HepG2 (cell line): ENCODE data around the gene NEURL1. TPM values are rescaled to one million over a fixed set of nuclear protein-coding genes. Genes with fewer than 3 reads are reported as not detected.

Experiments
- ATAC-seq: fragments of 200-7000 bp; cut with Tn5 transposase; 3 replicates; pipeline ENCODE4 v1.9.1; 2020; ENCODE audit warnings: mild to moderate bottlenecking, moderate library complexity
- BruUV-seq: library from RNA; stranded (reverse); fragments of 400-500 nt; replicated peaks from 2 replicates; lab custom pipeline; 2021; lab: Mats Ljungman, UMichigan
- CTCF ChIA-PET: fragments of 300-600 bp; formaldehyde crosslinking; extraction: SDS; loops from one replicate; lab custom pipeline; 2021; ENCODE audit warnings: low total read pairs, inconsistent platforms, low intra/inter-chr PET ratio; lab: Yijun Ruan, JAX
- POLR2A ChIA-PET: fragments of 350-600 bp; sonication (Branson Sonifier 250); formaldehyde crosslinking; loops from one replicate; lab custom pipeline; 2020; ENCODE audit warnings: antibody characterized with exemption, inconsistent platforms; lab: Yijun Ruan, JAX
- DNase-seq: peaks from one replicate; pipeline ENCODE4 v3.0.0-alpha.2; 2015; ENCODE audit warnings: low spot score
- FAIRE-seq: peaks from 3 replicates; lab custom pipeline; 2011; peaks lifted over from hg19 to GRCh38; lab: Jason Lieb, UNC
- H2AFZ ChIP-seq: one replicate; pipeline ENCODE4 v1.6.1; 2011; ENCODE audit warnings: low read length, inconsistent platforms
- H3K27ac ChIP-seq: fragments of 300-600 bp; 3 replicates; pipeline ENCODE4 v1.8.0; 2011; ENCODE audit warnings: mixed run types, mild to moderate bottlenecking, mixed read lengths, low read length, inconsistent platforms; ENCODE audit not compliant: insufficient read depth; ENCODE audit errors: extremely low read length
- H3K27me3 ChIP-seq, 2 experiments: fragments of 200-600 bp in 1 of 2; 2 replicates in 1 of 2; 3 replicates in 1 of 2; pipeline versions ENCODE4 v1.6.0 to v1.8.0; 2011; ENCODE audit warnings: low read length in 2 of 2, mild to moderate bottlenecking in 2 of 2, moderate library complexity in 2 of 2, inconsistent platforms in 1 of 2; ENCODE audit not compliant: insufficient read depth in 2 of 2, control insufficient read depth in 1 of 2
- H3K36me3 ChIP-seq, 2 experiments: fragments of 200-600 bp in 1 of 2; replicated peaks in 1 of 2; 2 replicates in 1 of 2; 3 replicates in 1 of 2; pipeline versions ENCODE4 v1.5.1 to v1.8.0; 2011; ENCODE audit warnings: low read length in 2 of 2, inconsistent platforms in 1 of 2; ENCODE audit not compliant: insufficient read depth in 2 of 2, control insufficient read depth in 1 of 2
- H3K4me1 ChIP-seq: 2 replicates; pipeline ENCODE4 v1.5.1; 2012; ENCODE audit warnings: low read length, inconsistent platforms; ENCODE audit not compliant: insufficient read depth
- H3K4me2 ChIP-seq: 2 replicates; pipeline ENCODE4 v1.6.0; 2011; ENCODE audit warnings: low read depth, low read length, inconsistent platforms
- H3K4me3 ChIP-seq, 3 experiments: fragments of 200-600 bp in 1 of 3; sonication (generic), shearing (Covaris generic) in 1 of 3; replicated peaks in 1 of 3; 2 replicates each; pipeline ENCODE4 v1.5.1; 2011 to 2016; ENCODE audit warnings: low read length in 3 of 3, inconsistent platforms in 2 of 3, low read depth in 2 of 3, mild to moderate bottlenecking in 2 of 3, control low read depth in 1 of 3, mixed read lengths in 1 of 3; ENCODE audit not compliant: insufficient read depth in 1 of 3
- H3K79me2 ChIP-seq: one replicate; pipeline ENCODE4 v1.6.1; 2011; ENCODE audit warnings: low read length, inconsistent platforms; ENCODE audit not compliant: insufficient read depth
- H3K9ac ChIP-seq: 2 replicates; pipeline ENCODE4 v1.6.0; 2011; ENCODE audit warnings: mild to moderate bottlenecking, low read depth, low read length, inconsistent platforms; ENCODE audit not compliant: insufficient read depth
- H3K9me3 ChIP-seq: 2 replicates; pipeline ENCODE4 v1.5.1; 2012; ENCODE audit warnings: mild to moderate bottlenecking, low read length
- H4K20me1 ChIP-seq: 2 replicates; pipeline ENCODE4 v1.6.0; 2011; ENCODE audit warnings: inconsistent platforms, mild to moderate bottlenecking, low read length, moderate library complexity; ENCODE audit not compliant: insufficient read depth
- ARNT2 ChIP-seq: sonication (generic); formaldehyde crosslinking; IDR thresholded peaks from 2 replicates; pipeline ENCODE4 v1.8.0; 2022; ENCODE audit warnings: mild to moderate bottlenecking, low read depth, missing genetic modification reagents, moderate library complexity
- CCDC6 ChIP-seq: sonication (generic); formaldehyde crosslinking; IDR thresholded peaks from 2 replicates; pipeline ENCODE4 v1.8.1; 2022; ENCODE audit warnings: mild to moderate bottlenecking, missing genetic modification reagents, moderate library complexity
- FOSL2 ChIP-seq: sonication (generic); formaldehyde crosslinking; IDR thresholded peaks from 2 replicates; pipeline ENCODE4 v1.4.0; 2020; ENCODE audit warnings: missing genetic modification reagents
- MYNN ChIP-seq: sonication (generic); formaldehyde crosslinking; IDR thresholded peaks from 2 replicates; pipeline ENCODE4 v1.4.0; 2020; ENCODE audit warnings: mild to moderate bottlenecking, low read depth, missing genetic modification reagents
- SPEN ChIP-seq: sonication (generic); formaldehyde crosslinking; IDR thresholded peaks from 2 replicates; pipeline ENCODE4 v1.5.1; 2020; ENCODE audit warnings: low read depth, mild to moderate bottlenecking, missing genetic modification reagents
- TOE1 ChIP-seq: sonication (generic); formaldehyde crosslinking; IDR thresholded peaks from 2 replicates; pipeline ENCODE4 v1.4.0; 2020; ENCODE audit warnings: mild to moderate bottlenecking, missing genetic modification reagents
- ZNF10 ChIP-seq: sonication (generic); formaldehyde crosslinking; IDR thresholded peaks from 2 replicates; pipeline ENCODE4 v1.4.0; 2020; ENCODE audit warnings: mild to moderate bottlenecking, low read depth, missing genetic modification reagents, borderline replicate concordance
- ZNF572 ChIP-seq: sonication (generic); formaldehyde crosslinking; IDR thresholded peaks from 2 replicates; pipeline ENCODE4 v1.5.1; 2020; ENCODE audit warnings: mild to moderate bottlenecking, missing genetic modification reagents
- ZNF674 ChIP-seq: sonication (generic); formaldehyde crosslinking; IDR thresholded peaks from 2 replicates; pipeline ENCODE4 v1.5.0; 2020; ENCODE audit warnings: low read depth, mild to moderate bottlenecking, missing genetic modification reagents
- WGBS: methylation state at CpG from one replicate; pipeline ENCODE4 v1.1.6; 2017; ENCODE audit warnings: low lambda C conversion rate; 5-methylcytosine and 5-hydroxymethylcytosine counted together
- in situ Hi-C: cut with HindIII; loops from 2 replicates; pipeline ENCODE4 v1.10.0; 2017; ENCODE audit warnings: low pct_unique_long_range_greater_than_20kb; ENCODE audit not compliant: extremely low pct_ligation_motif_present
- intact Hi-C: fragments of 100-400 bp; cut with micrococcal nuclease; formaldehyde crosslinking; loops from one replicate; pipeline ENCODE4 v1.10.0; 2022; ENCODE audit not compliant: unreplicated experiment
- polyA plus RNA-seq, 8 experiments: library from polyadenylated mRNA; depleted of rRNA in 3 of 8; stranded (reverse) in 7 of 8; unstranded in 1 of 8; fragments of >200 nt; fragmentation: Illumina TruSeq in 4 of 8; extraction: Trizol in 4 of 8; gene quantifications; 2 replicates each; pipeline versions ENCODE4 v1.2.1 to v1.2.3, GENCODE V29; 2011 to 2016; ENCODE audit warnings: low read depth in 4 of 8, missing spikeins in 1 of 8, mixed read lengths in 1 of 8; ENCODE audit not compliant: insufficient read depth in 1 of 8
- total RNA-seq, 5 experiments: library from RNA; depleted of rRNA; stranded (reverse); fragments of >200 nt; fragmentation: Illumina TruSeq; extraction: Trizol; gene quantifications; 2 replicates each; pipeline ENCODE4 v1.2.3, GENCODE V29; 2016; ENCODE audit warnings: low read depth in 1 of 5
- TF ChIP-seq, protein P1 (sequence below): sonication (generic); formaldehyde crosslinking; IDR thresholded peaks from 2 replicates; pipeline ENCODE4 v1.8.0; 2023; ENCODE audit warnings: mild to moderate bottlenecking, missing genetic modification reagents

Gene NEURL1
- total and polyA plus RNA-seq, 2 of the 13 experiments (the other 11 are each of a cell fraction or from before 2014, with no cell fraction given): not detected

DNA sequence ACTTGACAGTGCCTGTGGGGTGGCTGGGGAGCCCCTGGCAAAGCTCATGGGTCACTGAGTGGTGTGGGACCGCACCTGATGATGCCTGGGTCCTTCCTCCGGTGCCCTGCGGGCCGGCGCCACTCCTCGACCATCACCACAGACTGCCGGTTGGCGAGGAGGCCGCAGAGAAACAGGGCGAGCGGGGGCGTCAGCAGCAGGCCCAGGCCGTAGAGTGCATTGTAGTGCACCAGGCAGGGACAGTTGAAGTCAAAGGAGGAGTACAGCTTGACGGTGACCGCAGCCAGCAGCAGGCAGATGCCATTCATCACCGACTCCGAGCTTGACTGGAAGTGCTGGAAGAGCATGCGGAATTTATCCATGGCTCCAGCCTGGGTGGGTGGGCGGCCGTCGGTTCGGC, 14.8 kb upstream of the NEURL1 start (continued):
- TF ChIP-seq ZNF674 (CRISPR knock-in tag) (no peak), ZNF572 (CRISPR knock-in tag) (no peak)

DNA sequence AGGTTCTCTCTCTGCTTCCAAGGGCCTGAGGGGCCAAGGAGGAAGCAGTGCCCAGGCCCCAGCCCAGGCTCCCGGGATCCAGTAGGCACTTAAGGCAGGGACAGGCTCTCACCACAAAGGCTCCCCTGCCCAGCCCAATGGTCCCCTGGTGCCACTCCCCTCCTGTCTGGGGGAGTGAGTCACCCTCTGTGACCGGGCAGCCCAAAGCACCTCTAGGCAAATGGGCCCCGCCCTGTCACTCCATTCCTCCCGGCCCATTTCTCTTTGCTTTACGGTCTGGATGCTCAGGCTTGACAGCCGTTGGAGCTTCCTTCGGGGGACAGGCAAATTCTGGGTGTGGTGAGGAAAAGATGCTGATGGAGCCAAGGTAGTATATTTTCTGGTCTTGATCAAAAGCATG, 14.4 kb upstream of the NEURL1 start, which contains the start of gene CALHM3:
TSS of gene CALHM3 (minus strand) at position 106 of the 400 bp plus-strand sequence. CDS start 208 bp downstream, outside the sequence.
- H3K4me2 ChIP-seq: no peak within 1 kb of the TSS
- no peak within 1 kb of the TSS for H2AFZ ChIP-seq
- no peak within 1 kb of the TSS for H3K4me3 ChIP-seq
- CTCF ChIA-PET: no interaction called here
- intact Hi-C loops: no loop called here
- H3K9me3 ChIP-seq: no peaks in the 10 kb centered on the region
- peaks cover 23% of the 10 kb centered on the region for H3K4me1 ChIP-seq
- H3K27ac ChIP-seq: no peak within 1 kb of the TSS
- no peaks in the 10 kb centered on the region for H3K79me2 ChIP-seq
- no peak for DNase-seq
- TF ChIP-seq MYNN (CRISPR knock-in tag): no peak
- TF ChIP-seq TOE1 (CRISPR knock-in tag): no peak
- TF ChIP-seq ZNF10 (CRISPR knock-in tag): no peak
- no peak for TF ChIP-seq CCDC6 (CRISPR knock-in tag)
- TF ChIP-seq SPEN (CRISPR knock-in tag): no peak
- peak; percentile 65 for TF ChIP-seq FOSL2 (CRISPR knock-in tag)
- TF ChIP-seq ARNT2 (CRISPR knock-in tag): no peak
- TF ChIP-seq, protein P1, sequence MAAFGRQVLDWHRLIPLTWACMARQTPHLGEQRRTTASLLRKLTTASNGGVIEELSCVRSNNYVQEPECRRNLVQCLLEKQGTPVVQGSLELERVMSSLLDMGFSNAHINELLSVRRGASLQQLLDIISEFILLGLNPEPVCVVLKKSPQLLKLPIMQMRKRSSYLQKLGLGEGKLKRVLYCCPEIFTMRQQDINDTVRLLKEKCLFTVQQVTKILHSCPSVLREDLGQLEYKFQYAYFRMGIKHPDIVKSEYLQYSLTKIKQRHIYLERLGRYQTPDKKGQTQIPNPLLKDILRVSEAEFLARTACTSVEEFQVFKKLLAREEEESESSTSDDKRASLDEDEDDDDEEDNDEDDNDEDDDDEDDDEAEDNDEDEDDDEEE (CRISPR knock-in tag): no peak
- TF ChIP-seq, all 625 proteins: peak for 1
- H4K20me1 ChIP-seq: no peaks in the 10 kb centered on the region
- POLR2A ChIA-PET: interaction anchor here (0.9 kb wide), 1 partner anchor 11 kb away, joined by 4 read pairs; no protein-coding TSS in a partner anchor
- no TSS peak for BruUV-seq
- H3K9ac ChIP-seq: no peak within 1 kb of the TSS
- in situ Hi-C loops: no loop called here
- H3K27me3 ChIP-seq: peaks cover 4 to 21% of the 10 kb centered on the region in 2 experiments
- ATAC-seq (0 out of 3 replicates have a peak, but pooled peaks have one; percentile 7), FAIRE-seq (no peak)
- no peaks in the 10 kb centered on the region for H3K36me3 ChIP-seq
- WGBS: 20% methylated on average over 7 of the region's 7 CpGs
